ENCODE results near the gene CLEC19A. TPM values are rescaled to one million over a fixed set of nuclear protein-coding genes. Genes with fewer than 3 reads are reported as not detected.

CLEC19A gene
- total RNA-seq (2022; extraction: Qiagen RNA extraction; ENCODE audit: low read depth) = 0.10 to 0.17 TPM (median 0.15 TPM) in 5 replicates

GRCh38 chr16:19285431-19285830, at the start of gene CLEC19A:
CLEC19A (plus strand) TSS chr16:19285731; CDS start chr16:19285852, 121 bp downstream.

Other genes starting within 250 kb of the CLEC19A start
- 22.0 to 28.5 TPM (median 25.2 TPM) in 5 replicates for gene COQ7, start 218.1 kb upstream of the CLEC19A start, total RNA-seq (2022; extraction: Qiagen RNA extraction; ENCODE audit: low read depth)
- 13.5 to 19.3 TPM (median 18.2 TPM) in 5 replicates for gene ITPRIPL2, start 171.8 kb upstream of the CLEC19A start, total RNA-seq (2022; extraction: Qiagen RNA extraction; ENCODE audit: low read depth)
- 9.5 to 13.0 TPM (median 11.6 TPM) in 5 replicates for gene SYT17, start 117.5 kb upstream of the CLEC19A start, total RNA-seq (2022; extraction: Qiagen RNA extraction; ENCODE audit: low read depth)
- 7.1 to 9.4 TPM (median 8.1 TPM) in 5 replicates for gene TMC5, start 132.2 kb downstream of the CLEC19A start, total RNA-seq (2022; extraction: Qiagen RNA extraction; ENCODE audit: low read depth)
- gene GDE1, start 236.4 kb downstream of the CLEC19A start, total RNA-seq (2022; extraction: Qiagen RNA extraction; ENCODE audit: low read depth) = 83.4 to 102 TPM (median 91.4 TPM) in 5 replicates
- gene CCP110, start 238.2 kb downstream of the CLEC19A start, total RNA-seq (2022; extraction: Qiagen RNA extraction; ENCODE audit: low read depth) = 8.9 to 12.8 TPM (median 11.8 TPM) in 5 replicates